ENCODE results near the gene AURKAIP1. TPM values are rescaled to one million over a fixed set of nuclear protein-coding genes. Genes with fewer than 3 reads are reported as not detected.
A peak's percentile ranks its signal among the peaks of the same experiment; 100 is the strongest.

Gene AURKAIP1
- total RNA-seq, 1 donor from 2014 or later: 130 TPM

DNA sequence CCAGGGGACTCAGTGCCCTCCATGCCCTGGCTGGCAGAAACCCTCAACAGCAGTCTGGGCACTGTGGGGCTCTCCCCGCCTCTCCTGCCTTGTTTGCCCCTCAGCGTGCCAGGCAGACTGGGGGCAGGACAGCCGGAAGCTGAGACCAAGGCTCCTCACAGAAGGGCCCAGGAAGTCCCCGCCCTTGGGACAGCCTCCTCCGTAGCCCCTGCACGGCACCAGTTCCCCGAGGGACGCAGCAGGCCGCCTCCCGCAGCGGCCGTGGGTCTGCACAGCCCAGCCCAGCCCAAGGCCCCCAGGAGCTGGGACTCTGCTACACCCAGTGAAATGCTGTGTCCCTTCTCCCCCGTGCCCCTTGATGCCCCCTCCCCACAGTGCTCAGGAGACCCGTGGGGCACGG is 46.8 kb downstream of the AURKAIP1 start:
- TF ChIP-seq, protein P1, sequence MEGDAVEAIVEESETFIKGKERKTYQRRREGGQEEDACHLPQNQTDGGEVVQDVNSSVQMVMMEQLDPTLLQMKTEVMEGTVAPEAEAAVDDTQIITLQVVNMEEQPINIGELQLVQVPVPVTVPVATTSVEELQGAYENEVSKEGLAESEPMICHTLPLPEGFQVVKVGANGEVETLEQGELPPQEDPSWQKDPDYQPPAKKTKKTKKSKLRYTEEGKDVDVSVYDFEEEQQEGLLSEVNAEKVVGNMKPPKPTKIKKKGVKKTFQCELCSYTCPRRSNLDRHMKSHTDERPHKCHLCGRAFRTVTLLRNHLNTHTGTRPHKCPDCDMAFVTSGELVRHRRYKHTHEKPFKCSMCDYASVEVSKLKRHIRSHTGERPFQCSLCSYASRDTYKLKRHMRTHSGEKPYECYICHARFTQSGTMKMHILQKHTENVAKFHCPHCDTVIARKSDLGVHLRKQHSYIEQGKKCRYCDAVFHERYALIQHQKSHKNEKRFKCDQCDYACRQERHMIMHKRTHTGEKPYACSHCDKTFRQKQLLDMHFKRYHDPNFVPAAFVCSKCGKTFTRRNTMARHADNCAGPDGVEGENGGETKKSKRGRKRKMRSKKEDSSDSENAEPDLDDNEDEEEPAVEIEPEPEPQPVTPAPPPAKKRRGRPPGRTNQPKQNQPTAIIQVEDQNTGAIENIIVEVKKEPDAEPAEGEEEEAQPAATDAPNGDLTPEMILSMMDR (IDR thresholded peaks at IDR 0.05; ENCODE audit: partially characterized antibody, unreplicated experiment): no peak
- Mint-ChIP-seq H3K27ac (ENCODE audit: unreplicated experiment) (no peak overlapping the region), H3K9me3 (ENCODE audit: unreplicated experiment) (peaks cover 18% of the 10 kb centered on the region), H3K27me3 (ENCODE audit: unreplicated experiment) (peaks cover 13% of the 10 kb centered on the region), H3K36me3 (ENCODE audit: unreplicated experiment) (no peaks in the 10 kb centered on the region), H3K4me1 (ENCODE audit: low read depth, unreplicated experiment) (peaks cover 9% of the 10 kb centered on the region), H3K4me3 (ENCODE audit: unreplicated experiment) (no peak overlapping the region)
- no peak for DNase-seq

- no peak overlapping the region for H3K4me3 Mint-ChIP-seq (ENCODE audit: unreplicated experiment)
- H3K9me3 Mint-ChIP-seq (ENCODE audit: unreplicated experiment): peaks cover 18% of the 10 kb centered on the region
- TF ChIP-seq, protein P1 (IDR thresholded peaks at IDR 0.05; ENCODE audit: partially characterized antibody, unreplicated experiment): no peak
- no peak for DNase-seq
- peaks cover 12% of the 10 kb centered on the region for H3K4me1 Mint-ChIP-seq (ENCODE audit: low read depth, unreplicated experiment)
- H3K27ac Mint-ChIP-seq (ENCODE audit: unreplicated experiment): no peak overlapping the region
- no peaks in the 10 kb centered on the region for H3K36me3 Mint-ChIP-seq (ENCODE audit: unreplicated experiment)
- peaks cover 12% of the 10 kb centered on the region for H3K27me3 Mint-ChIP-seq (ENCODE audit: unreplicated experiment)
Observed at GRCh38 chr1:1327291-1327690, 47.7 kb downstream of the AURKAIP1 start.

- H3K4me3 Mint-ChIP-seq (ENCODE audit: unreplicated experiment): peak overlapping the region; percentile 15
- DNase-seq: no peak
- H3K9me3 Mint-ChIP-seq (ENCODE audit: unreplicated experiment): peaks cover 15% of the 10 kb centered on the region
- H3K36me3 Mint-ChIP-seq (ENCODE audit: unreplicated experiment): no peaks in the 10 kb centered on the region
- peaks cover 12% of the 10 kb centered on the region for H3K27me3 Mint-ChIP-seq (ENCODE audit: unreplicated experiment)
- H3K27ac Mint-ChIP-seq (ENCODE audit: unreplicated experiment): no peak overlapping the region
- H3K4me1 Mint-ChIP-seq (ENCODE audit: low read depth, unreplicated experiment): peaks cover 12% of the 10 kb centered on the region
- TF ChIP-seq, protein P1 (IDR thresholded peaks at IDR 0.05; ENCODE audit: partially characterized antibody, unreplicated experiment): no peak
Observed at GRCh38 chr1:1326075-1326605, 48.9 kb downstream of the AURKAIP1 start.

DNA sequence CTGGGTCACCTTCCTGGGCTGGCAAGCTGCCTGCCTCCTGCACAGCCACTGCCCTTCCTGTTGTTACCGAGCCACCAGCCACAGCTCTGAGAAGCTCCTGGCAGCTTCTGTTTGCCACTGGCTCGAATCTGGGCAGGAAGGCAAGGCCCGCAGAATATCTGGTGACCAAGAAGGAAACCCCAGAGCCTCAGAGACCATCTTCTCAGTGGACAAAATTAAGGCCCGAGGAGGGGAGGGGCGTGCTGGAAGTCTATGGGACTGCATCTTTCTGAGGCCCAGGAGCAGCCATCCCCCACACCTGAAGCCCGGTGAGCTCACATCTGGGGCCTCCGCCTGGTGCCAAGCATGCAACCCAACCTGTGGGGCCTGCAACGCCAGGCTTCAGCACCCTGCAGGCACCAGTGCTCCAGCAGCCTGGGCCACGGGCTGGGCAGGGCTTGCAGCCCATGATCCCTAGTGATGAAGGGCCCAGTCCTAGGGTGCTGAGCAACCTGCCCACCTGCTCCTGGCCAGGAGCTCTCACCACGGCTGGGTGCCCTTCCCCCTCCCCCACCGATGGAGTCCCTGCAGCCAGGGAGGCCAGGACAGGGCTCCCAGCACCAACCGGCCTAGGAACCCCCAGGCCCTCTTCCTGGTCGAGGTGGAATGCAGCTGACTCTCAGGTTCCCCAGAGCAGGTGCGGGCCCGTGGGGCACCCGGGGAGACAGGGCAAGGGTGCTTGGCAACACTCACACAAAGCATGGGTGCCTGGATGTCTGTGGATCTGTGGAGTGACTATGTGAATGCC is 49.5 kb downstream of the AURKAIP1 start:
- Mint-ChIP-seq H3K4me1 (ENCODE audit: low read depth, unreplicated experiment) (peaks cover 12% of the 10 kb centered on the region), H3K27ac (ENCODE audit: unreplicated experiment) (no peak overlapping the region), H3K9me3 (ENCODE audit: unreplicated experiment) (peaks cover 13% of the 10 kb centered on the region), H3K4me3 (ENCODE audit: unreplicated experiment) (peak overlapping the region; percentile 69), H3K27me3 (ENCODE audit: unreplicated experiment) (peaks cover 11% of the 10 kb centered on the region), H3K36me3 (ENCODE audit: unreplicated experiment) (no peaks in the 10 kb centered on the region)
- TF ChIP-seq, protein P1 (IDR thresholded peaks at IDR 0.05; ENCODE audit: partially characterized antibody, unreplicated experiment): no peak
- no peak for DNase-seq

Measured in glutamatergic neuron (in vitro differentiated cells).